ENCODE results near the gene PLXNC1. TPM values are rescaled to one million over a fixed set of nuclear protein-coding genes. Genes with fewer than 3 reads are reported as not detected.

PLXNC1 gene
- total and polyA plus RNA-seq, 2 of the 8 experiments (the other 6 are each of a cell fraction or from before 2014, with no cell fraction given): 0.83 to 2.0 TPM

DNA sequence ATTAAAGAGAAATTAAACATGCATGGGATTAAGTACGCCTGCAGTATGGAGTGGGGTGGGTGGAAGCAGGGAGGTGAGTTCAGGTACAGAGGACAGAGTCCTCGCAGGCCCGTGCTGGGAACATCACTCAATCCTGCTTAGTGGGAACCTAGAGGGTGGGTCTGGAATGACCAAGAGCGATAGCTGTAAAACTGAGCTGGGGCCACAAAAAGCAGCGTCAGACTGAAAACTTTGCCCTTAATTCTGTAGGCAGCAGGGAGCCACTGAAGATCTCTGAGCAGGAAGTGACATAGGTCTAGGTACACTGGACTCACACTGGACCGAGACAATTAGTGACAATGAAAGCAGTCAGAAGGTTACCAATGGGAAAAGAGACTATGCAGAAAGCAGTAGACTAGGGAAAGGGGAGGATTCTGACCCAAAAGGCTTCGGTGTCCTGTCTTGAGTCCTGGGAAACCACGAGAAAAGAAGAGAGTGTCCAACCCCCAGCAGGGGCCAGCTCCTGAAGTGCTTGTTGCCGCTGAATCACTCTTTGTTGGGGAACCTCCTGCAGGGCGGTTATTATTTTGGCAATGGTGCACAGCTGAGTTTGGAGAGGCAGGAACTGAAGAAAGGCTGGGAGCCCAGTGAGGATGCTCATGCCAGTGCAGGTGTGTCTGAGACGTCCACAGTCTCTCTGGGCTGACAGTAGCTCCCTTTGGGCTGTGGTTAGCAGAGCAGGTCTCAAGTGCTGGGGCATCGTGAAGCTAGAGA is 97.4 kb downstream of the PLXNC1 start (continued):
- TF ChIP-seq KDM1A (IDR thresholded peaks at IDR 0.05; ENCODE audit: borderline replicate concordance, low read length) (no peak), HDAC2 (IDR thresholded peaks at IDR 0.05; ENCODE audit: borderline replicate concordance in 1 of 2, low read depth in 2 of 2, low read length in 2 of 2) (no peak), GTF2F1 (IDR thresholded peaks at IDR 0.05; ENCODE audit: borderline replicate concordance, low read depth, low read length) (no peak), SIN3A (conservative IDR thresholded peaks at IDR 0.05 in 1 of 2, IDR thresholded peaks at IDR 0.05 in 1 of 2; ENCODE audit: low read depth in 1 of 2, low read length in 2 of 2) (no peak), GABPA (IDR thresholded peaks at IDR 0.05; ENCODE audit: borderline replicate concordance, insufficient read depth, low read length) (no peak), MAFK (IDR thresholded peaks at IDR 0.05; ENCODE audit: low read depth, low read length) (no peak), RBBP5 (IDR thresholded peaks at IDR 0.05; ENCODE audit: borderline replicate concordance, low read depth, low read length) (no peak)
- TF ChIP-seq, protein P1, sequence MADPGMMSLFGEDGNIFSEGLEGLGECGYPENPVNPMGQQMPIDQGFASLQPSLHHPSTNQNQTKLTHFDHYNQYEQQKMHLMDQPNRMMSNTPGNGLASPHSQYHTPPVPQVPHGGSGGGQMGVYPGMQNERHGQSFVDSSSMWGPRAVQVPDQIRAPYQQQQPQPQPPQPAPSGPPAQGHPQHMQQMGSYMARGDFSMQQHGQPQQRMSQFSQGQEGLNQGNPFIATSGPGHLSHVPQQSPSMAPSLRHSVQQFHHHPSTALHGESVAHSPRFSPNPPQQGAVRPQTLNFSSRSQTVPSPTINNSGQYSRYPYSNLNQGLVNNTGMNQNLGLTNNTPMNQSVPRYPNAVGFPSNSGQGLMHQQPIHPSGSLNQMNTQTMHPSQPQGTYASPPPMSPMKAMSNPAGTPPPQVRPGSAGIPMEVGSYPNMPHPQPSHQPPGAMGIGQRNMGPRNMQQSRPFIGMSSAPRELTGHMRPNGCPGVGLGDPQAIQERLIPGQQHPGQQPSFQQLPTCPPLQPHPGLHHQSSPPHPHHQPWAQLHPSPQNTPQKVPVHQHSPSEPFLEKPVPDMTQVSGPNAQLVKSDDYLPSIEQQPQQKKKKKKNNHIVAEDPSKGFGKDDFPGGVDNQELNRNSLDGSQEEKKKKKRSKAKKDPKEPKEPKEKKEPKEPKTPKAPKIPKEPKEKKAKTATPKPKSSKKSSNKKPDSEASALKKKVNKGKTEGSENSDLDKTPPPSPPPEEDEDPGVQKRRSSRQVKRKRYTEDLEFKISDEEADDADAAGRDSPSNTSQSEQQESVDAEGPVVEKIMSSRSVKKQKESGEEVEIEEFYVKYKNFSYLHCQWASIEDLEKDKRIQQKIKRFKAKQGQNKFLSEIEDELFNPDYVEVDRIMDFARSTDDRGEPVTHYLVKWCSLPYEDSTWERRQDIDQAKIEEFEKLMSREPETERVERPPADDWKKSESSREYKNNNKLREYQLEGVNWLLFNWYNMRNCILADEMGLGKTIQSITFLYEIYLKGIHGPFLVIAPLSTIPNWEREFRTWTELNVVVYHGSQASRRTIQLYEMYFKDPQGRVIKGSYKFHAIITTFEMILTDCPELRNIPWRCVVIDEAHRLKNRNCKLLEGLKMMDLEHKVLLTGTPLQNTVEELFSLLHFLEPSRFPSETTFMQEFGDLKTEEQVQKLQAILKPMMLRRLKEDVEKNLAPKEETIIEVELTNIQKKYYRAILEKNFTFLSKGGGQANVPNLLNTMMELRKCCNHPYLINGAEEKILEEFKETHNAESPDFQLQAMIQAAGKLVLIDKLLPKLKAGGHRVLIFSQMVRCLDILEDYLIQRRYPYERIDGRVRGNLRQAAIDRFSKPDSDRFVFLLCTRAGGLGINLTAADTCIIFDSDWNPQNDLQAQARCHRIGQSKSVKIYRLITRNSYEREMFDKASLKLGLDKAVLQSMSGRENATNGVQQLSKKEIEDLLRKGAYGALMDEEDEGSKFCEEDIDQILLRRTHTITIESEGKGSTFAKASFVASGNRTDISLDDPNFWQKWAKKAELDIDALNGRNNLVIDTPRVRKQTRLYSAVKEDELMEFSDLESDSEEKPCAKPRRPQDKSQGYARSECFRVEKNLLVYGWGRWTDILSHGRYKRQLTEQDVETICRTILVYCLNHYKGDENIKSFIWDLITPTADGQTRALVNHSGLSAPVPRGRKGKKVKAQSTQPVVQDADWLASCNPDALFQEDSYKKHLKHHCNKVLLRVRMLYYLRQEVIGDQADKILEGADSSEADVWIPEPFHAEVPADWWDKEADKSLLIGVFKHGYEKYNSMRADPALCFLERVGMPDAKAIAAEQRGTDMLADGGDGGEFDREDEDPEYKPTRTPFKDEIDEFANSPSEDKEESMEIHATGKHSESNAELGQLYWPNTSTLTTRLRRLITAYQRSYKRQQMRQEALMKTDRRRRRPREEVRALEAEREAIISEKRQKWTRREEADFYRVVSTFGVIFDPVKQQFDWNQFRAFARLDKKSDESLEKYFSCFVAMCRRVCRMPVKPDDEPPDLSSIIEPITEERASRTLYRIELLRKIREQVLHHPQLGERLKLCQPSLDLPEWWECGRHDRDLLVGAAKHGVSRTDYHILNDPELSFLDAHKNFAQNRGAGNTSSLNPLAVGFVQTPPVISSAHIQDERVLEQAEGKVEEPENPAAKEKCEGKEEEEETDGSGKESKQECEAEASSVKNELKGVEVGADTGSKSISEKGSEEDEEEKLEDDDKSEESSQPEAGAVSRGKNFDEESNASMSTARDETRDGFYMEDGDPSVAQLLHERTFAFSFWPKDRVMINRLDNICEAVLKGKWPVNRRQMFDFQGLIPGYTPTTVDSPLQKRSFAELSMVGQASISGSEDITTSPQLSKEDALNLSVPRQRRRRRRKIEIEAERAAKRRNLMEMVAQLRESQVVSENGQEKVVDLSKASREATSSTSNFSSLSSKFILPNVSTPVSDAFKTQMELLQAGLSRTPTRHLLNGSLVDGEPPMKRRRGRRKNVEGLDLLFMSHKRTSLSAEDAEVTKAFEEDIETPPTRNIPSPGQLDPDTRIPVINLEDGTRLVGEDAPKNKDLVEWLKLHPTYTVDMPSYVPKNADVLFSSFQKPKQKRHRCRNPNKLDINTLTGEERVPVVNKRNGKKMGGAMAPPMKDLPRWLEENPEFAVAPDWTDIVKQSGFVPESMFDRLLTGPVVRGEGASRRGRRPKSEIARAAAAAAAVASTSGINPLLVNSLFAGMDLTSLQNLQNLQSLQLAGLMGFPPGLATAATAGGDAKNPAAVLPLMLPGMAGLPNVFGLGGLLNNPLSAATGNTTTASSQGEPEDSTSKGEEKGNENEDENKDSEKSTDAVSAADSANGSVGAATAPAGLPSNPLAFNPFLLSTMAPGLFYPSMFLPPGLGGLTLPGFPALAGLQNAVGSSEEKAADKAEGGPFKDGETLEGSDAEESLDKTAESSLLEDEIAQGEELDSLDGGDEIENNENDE (IDR thresholded peaks at IDR 0.05; ENCODE audit: insufficient replicate concordance, low read length): no peak
